ENCODE data around the gene RAPGEF4. TPM values are rescaled to one million over a fixed set of nuclear protein-coding genes. Genes with fewer than 3 reads are reported as not detected.
"Not testable (repeated sequence)": the region's sequence is repeated elsewhere in the genome, so short reads cannot be mapped to it uniquely, and the experiment has no call there.

RAPGEF4 gene
- total RNA-seq, 4 donors from 2014 or later, result 2.5 to 7.9 (median 4.6) TPM

DNA sequence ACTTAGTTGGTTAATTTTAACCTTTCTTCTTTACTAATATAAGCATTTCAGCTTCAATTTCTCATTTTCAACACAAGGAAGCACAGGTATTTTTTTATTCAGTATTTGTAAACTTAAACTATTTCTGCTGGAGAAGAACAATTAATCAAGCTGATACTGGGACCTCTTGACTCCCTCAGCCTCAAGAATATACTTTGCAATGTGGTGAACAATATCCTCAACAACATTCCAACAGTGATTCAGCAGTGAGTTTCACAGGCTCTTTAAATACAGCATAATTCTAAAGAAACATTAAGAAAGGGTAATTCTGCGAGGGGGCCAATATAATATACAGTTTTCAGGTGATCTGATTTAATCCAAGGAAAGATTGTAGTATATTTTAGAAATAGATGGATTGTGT, 10.0 kb downstream of the RAPGEF4 start:
- Histone ChIP-seq H3K27ac (no peak overlapping the region), H3K36me3 (no peaks in the 10 kb centered on the region), H3K4me1 (no peaks in the 10 kb centered on the region), H3K27me3 (no peaks in the 10 kb centered on the region), H3K4me3 (no peak overlapping the region), H3K9me3 (peaks cover 0 to 10% (median 0%) of the 10 kb centered on the region in 3 donors)
- no peak for ATAC-seq
- no peak for TF ChIP-seq EP300 (IDR thresholded peaks at IDR 0.05)
- no peak for TF ChIP-seq POLR2A (IDR thresholded peaks at IDR 0.05)
- no peak for TF ChIP-seq CTCF (IDR thresholded peaks at IDR 0.05)
- no peak for TF ChIP-seq POLR2AphosphoS5 (IDR thresholded peaks at IDR 0.05)
- WGBS, 2 donors (ENCODE audit: low coverage in 1 of 2), result 71 to 89% methylated on average over 1 of the region's 1 CpG

GRCh38 chr2:172748543-172748942, 12.9 kb downstream of the RAPGEF4 start:
- H3K4me3 ChIP-seq, H3K27ac ChIP-seq, H3K27me3 ChIP-seq, H3K4me1 ChIP-seq, H3K9me3 ChIP-seq, H3K36me3 ChIP-seq, ATAC-seq: not testable (repeated sequence)
- 100% methylated on average over 1 to 2 of the region's 2 CpGs for WGBS, 2 donors (ENCODE audit: low coverage in 1 of 2)

DNA sequence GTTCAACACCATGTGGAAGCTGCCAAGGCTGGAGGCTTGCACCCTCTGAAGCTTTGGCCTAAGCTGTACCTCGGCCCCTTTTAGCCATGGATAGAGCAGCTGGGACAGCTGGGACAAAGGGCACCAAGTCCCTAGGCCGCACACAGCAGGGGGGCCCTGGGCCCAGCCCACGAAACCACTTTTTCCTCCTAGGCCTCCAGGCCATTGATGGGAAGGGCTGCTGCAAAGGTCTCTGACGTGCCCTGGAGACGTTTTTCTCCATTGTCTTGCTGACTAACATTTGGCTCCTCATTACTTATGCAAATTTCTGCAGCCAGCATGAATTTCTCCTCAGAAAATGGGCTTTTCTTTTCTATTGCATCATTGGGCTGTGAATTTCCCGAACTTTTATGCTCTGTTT, 13.7 kb downstream of the RAPGEF4 start:
- no peak for ATAC-seq
- Histone ChIP-seq H3K36me3 (no peaks in the 10 kb centered on the region), H3K4me1 (no peaks in the 10 kb centered on the region), H3K4me3 (no peak overlapping the region), H3K27ac (no peak overlapping the region), H3K27me3 (no peaks in the 10 kb centered on the region), H3K9me3 (peaks cover 0 to 1% (median 0%) of the 10 kb centered on the region in 3 donors)
- no peak for TF ChIP-seq CTCF (IDR thresholded peaks at IDR 0.05)
- no peak for TF ChIP-seq POLR2AphosphoS5 (IDR thresholded peaks at IDR 0.05)
- TF ChIP-seq POLR2A (IDR thresholded peaks at IDR 0.05), result no peak
- TF ChIP-seq EP300 (IDR thresholded peaks at IDR 0.05), result no peak
- whole genome bisulfite sequencing, 2 donors (ENCODE audit: low coverage in 1 of 2), result 72 to 100% methylated on average over 1 to 4 of the region's 6 CpGs

- no peak for TF ChIP-seq POLR2AphosphoS5 (IDR thresholded peaks at IDR 0.05)
- TF ChIP-seq EP300 (IDR thresholded peaks at IDR 0.05), result no peak
- no peak for TF ChIP-seq POLR2A (IDR thresholded peaks at IDR 0.05)
- 28 to 44% methylated on average over 2 of the region's 2 CpGs for WGBS, 2 donors (ENCODE audit: low coverage in 1 of 2)
- ATAC-seq, result no peak
Measured at GRCh38 chr2:172751564-172751963, 15.9 kb downstream of the RAPGEF4 start.

GRCh38 chr2:172753610-172754009, 18.0 kb downstream of the RAPGEF4 start:
- WGBS, 2 donors (ENCODE audit: low coverage in 1 of 2), result 75 to 84% methylated on average over 3 of the region's 3 CpGs
- no peaks in the 10 kb centered on the region for H3K9me3 ChIP-seq
- no peaks in the 10 kb centered on the region for H3K36me3 ChIP-seq
- H3K4me3 ChIP-seq, result no peak overlapping the region
- TF ChIP-seq POLR2A (IDR thresholded peaks at IDR 0.05), result no peak
- no peak for TF ChIP-seq CTCF (IDR thresholded peaks at IDR 0.05)
- TF ChIP-seq POLR2AphosphoS5 (IDR thresholded peaks at IDR 0.05), result no peak
- TF ChIP-seq EP300 (IDR thresholded peaks at IDR 0.05), result no peak
- H3K27ac ChIP-seq, result no peak overlapping the region
- H3K27me3 ChIP-seq, result no peaks in the 10 kb centered on the region
- H3K4me1 ChIP-seq, result no peaks in the 10 kb centered on the region
- ATAC-seq, result no peak

More at GRCh38 chr2:172751564-172751963, 15.9 kb downstream of the RAPGEF4 start:
- H3K9me3 ChIP-seq, result no peaks in the 10 kb centered on the region
- no peak overlapping the region for H3K27ac ChIP-seq
- H3K36me3 ChIP-seq, result no peaks in the 10 kb centered on the region
- H3K27me3 ChIP-seq, result no peaks in the 10 kb centered on the region
- H3K4me3 ChIP-seq, result no peak overlapping the region
- H3K4me1 ChIP-seq, result no peaks in the 10 kb centered on the region

- ATAC-seq, result no peak
- Histone ChIP-seq H3K4me1 (no peaks in the 10 kb centered on the region), H3K36me3 (no peaks in the 10 kb centered on the region), H3K9me3 (peaks cover 0 to 25% (median 0%) of the 10 kb centered on the region in 3 donors), H3K27ac (no peak overlapping the region), H3K4me3 (no peak overlapping the region), H3K27me3 (no peaks in the 10 kb centered on the region)
- WGBS, 2 donors (ENCODE audit: low coverage in 1 of 2), result 43 to 82% methylated on average over 1 to 2 of the region's 2 CpGs
- TF ChIP-seq EP300 (IDR thresholded peaks at IDR 0.05) (no peak), CTCF (IDR thresholded peaks at IDR 0.05) (no peak), POLR2A (IDR thresholded peaks at IDR 0.05) (no peak), POLR2AphosphoS5 (IDR thresholded peaks at IDR 0.05) (no peak)
Measured at GRCh38 chr2:172759441-172759840, 23.8 kb downstream of the RAPGEF4 start.

Data from gastroesophageal sphincter (tissue), 4 donors.